Right atrium auricular region (tissue), 2 donors: ENCODE results near the gene NEXMIF. TPM values are rescaled to one million over a fixed set of nuclear protein-coding genes. Genes with fewer than 3 reads are reported as not detected.
"Not testable (repeated sequence)": the region's sequence is repeated elsewhere in the genome, so short reads cannot be mapped to it uniquely, and the experiment has no call there.

ENCODE experiments used
- DNase-seq: peaks from one replicate; pipeline ENCODE4 v3.0.0-alpha.2; 2019; ENCODE audit warnings: low spot score
- H3K27ac ChIP-seq, 2 donors: fragments of 200-600 bp; sonication (generic); 1 replicate in 1 of 2; 2 replicates in 1 of 2; pipeline ENCODE4 v1.5.1; 2016 to 2019
- H3K27me3 ChIP-seq, 2 donors: fragments of 200-600 bp; sonication (generic); one replicate each; pipeline versions ENCODE4 v1.5.1 to v1.6.0; 2017 to 2019
- H3K36me3 ChIP-seq: fragments of 200-600 bp; sonication (generic); one replicate; pipeline ENCODE4 v1.5.1; 2016
- H3K4me1 ChIP-seq, 2 donors: fragments of 200-600 bp; sonication (generic); one replicate each; pipeline versions ENCODE4 v1.5.1 to v1.6.0; 2017 to 2019
- H3K4me3 ChIP-seq, 2 donors: fragments of 200-600 bp; sonication (generic); 1 replicate in 1 of 2; 2 replicates in 1 of 2; pipeline ENCODE4 v1.5.1; 2017 to 2019; ENCODE audit warnings: mild to moderate bottlenecking in 1 of 2, moderate library complexity in 1 of 2
- H3K9me3 ChIP-seq, 2 donors: fragments of 200-600 bp; sonication (generic); one replicate each; pipeline ENCODE4 v1.5.1; 2019
- total RNA-seq, 2 donors: library from RNA; depleted of rRNA; stranded (reverse); fragments of >200 nt; gene quantifications; one replicate each; pipeline ENCODE4 v1.1.0, GENCODE V29; 2016
- TF ChIP-seq, protein P1 (sequence below), 2 donors: fragments of 200-600 bp; sonication (generic); IDR thresholded peaks; one replicate each; pipeline ENCODE4 v1.5.1; 2019; ENCODE audit warnings: antibody characterized with exemption in 2 of 2

NEXMIF gene
- total RNA-seq, 2 donors from 2014 or later = 0.26 to 0.35 TPM

DNA sequence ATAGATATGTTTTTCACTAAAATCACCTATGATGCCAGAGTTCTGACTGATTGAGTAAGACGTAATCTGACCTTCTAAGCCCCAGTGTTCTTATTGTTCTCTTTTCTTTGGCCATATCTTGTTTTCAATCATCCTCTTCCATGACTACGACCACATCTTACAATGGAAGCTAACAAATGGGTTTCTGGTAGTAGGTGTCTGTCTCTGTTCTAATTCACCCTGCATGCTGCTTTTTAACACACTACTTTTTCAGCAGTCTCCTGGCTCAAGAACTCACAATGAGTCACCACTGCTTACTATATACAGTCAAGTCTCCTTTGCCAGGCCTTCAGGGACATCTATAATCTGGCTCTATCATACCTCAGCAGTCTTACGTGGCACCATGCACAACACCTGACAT is 146.1 kb downstream of the NEXMIF start:
- Histone ChIP-seq H3K27ac (no peak overlapping the region), H3K27me3 (no peaks in the 10 kb centered on the region), H3K4me1 (no peaks in the 10 kb centered on the region), H3K4me3 (no peak overlapping the region), H3K9me3 (no peaks in the 10 kb centered on the region), H3K36me3 (no peaks in the 10 kb centered on the region)
- no peak for DNase-seq
- TF ChIP-seq, protein P1, sequence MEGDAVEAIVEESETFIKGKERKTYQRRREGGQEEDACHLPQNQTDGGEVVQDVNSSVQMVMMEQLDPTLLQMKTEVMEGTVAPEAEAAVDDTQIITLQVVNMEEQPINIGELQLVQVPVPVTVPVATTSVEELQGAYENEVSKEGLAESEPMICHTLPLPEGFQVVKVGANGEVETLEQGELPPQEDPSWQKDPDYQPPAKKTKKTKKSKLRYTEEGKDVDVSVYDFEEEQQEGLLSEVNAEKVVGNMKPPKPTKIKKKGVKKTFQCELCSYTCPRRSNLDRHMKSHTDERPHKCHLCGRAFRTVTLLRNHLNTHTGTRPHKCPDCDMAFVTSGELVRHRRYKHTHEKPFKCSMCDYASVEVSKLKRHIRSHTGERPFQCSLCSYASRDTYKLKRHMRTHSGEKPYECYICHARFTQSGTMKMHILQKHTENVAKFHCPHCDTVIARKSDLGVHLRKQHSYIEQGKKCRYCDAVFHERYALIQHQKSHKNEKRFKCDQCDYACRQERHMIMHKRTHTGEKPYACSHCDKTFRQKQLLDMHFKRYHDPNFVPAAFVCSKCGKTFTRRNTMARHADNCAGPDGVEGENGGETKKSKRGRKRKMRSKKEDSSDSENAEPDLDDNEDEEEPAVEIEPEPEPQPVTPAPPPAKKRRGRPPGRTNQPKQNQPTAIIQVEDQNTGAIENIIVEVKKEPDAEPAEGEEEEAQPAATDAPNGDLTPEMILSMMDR (IDR thresholded peaks at IDR 0.05) = no peak

GRCh38 chrX:74774988-74775387 is 150.3 kb downstream of the NEXMIF start:
- TF ChIP-seq, protein P1 (IDR thresholded peaks at IDR 0.05) = no peak
- H3K4me3 ChIP-seq = no peak overlapping the region
- no peaks in the 10 kb centered on the region for H3K4me1 ChIP-seq
- no peaks in the 10 kb centered on the region for H3K27me3 ChIP-seq
- H3K9me3 ChIP-seq = no peaks in the 10 kb centered on the region
- H3K36me3 ChIP-seq = no peaks in the 10 kb centered on the region
- DNase-seq = no peak
- H3K27ac ChIP-seq = no peak overlapping the region

DNA sequence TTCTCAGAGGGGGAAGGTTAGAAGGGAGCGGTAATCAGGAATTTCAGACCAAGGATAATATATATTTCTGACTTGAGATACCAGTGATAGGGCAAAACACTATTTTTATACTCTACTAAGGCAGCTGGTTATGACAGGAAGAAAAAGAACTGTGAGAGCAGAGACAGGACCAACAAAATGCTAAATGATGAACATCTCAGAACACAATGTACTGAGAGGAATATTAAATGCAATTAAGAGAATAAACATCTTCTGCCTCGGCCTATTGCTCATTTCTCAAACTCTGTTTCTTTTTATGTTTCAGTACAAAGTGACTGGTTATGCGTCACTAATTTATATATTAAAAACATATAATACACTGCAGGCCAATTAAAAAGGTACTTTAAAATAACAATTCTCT is 188.8 kb downstream of the NEXMIF start:
- no peak overlapping the region for H3K4me3 ChIP-seq
- H3K27ac ChIP-seq = no peak overlapping the region
- no peaks in the 10 kb centered on the region for H3K4me1 ChIP-seq
- no peaks in the 10 kb centered on the region for H3K27me3 ChIP-seq
- no peak for DNase-seq
- H3K36me3 ChIP-seq = no peaks in the 10 kb centered on the region
- no peaks in the 10 kb centered on the region for H3K9me3 ChIP-seq
- TF ChIP-seq, protein P1 (IDR thresholded peaks at IDR 0.05) = no peak

DNA sequence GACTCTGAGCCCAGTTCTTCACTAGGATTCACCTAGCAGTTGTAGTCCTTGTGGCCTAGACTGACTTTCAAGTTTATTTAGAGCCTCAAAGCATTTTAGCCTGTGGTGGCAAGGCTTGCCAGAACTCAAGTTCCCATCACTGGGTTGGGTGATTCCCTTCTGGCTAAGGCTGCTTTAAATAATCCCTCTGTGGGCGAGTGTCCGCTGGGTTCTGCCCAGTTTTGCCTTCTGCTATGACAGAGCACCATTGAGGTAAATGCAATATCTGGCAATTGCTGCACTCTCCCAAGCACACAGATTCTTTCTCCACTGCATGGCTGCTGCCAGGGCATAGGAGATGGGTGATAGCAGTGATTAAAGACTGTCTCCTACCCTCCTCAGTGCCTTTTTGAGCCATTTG is 220.0 kb downstream of the NEXMIF start:
- Histone ChIP-seq H3K9me3 (no peaks in the 10 kb centered on the region), H3K27me3 (no peaks in the 10 kb centered on the region), H3K4me3 (no peak overlapping the region), H3K27ac (no peak overlapping the region), H3K36me3 (no peaks in the 10 kb centered on the region), H3K4me1 (no peaks in the 10 kb centered on the region)
- TF ChIP-seq, protein P1 (IDR thresholded peaks at IDR 0.05) = no peak
- no peak for DNase-seq

DNA sequence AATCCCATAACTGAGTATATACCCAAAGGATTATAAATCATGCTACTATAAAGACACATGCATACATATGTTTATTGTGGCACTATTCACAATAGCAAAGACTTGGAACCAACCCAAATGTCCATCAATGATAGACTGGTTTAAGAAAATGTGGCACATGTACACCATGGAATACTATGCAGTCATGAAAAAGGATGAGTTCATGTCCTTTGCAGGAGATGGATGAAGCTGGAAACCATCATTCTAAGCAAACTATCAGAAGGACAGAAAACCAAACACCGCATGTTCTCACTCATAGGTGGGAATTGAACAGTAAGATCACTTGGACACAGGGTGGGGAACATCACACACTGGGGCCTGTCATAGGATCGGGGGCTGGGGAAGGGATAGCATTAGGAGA is 223.9 kb downstream of the NEXMIF start:
- H3K27me3 ChIP-seq, DNase-seq, H3K27ac ChIP-seq, H3K4me3 ChIP-seq, H3K9me3 ChIP-seq, H3K36me3 ChIP-seq, H3K4me1 ChIP-seq: not testable (repeated sequence)

DNA sequence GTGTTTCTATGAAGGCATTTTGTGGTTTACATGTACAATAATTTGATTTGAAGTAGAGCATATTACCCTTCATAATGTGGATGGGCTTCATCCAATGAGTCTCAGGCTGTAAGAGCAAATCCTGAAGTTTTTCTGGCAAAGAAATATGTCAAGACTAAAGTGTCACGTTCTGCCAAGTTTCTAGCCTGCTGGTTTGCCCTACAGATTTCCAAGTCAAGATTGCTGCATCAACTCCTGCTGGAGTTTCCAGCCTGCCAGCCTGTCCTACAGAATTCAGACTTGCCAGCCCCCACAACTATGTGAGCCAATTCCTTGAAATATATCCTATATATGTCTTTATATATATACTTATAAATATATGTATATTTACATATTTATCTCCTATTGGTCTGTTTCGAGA is 240.8 kb downstream of the NEXMIF start:
- peaks cover 0 to 13% of the 10 kb centered on the region in 2 donors for H3K9me3 ChIP-seq
- H3K4me1 ChIP-seq = no peaks in the 10 kb centered on the region
- no peak for DNase-seq
- no peak overlapping the region for H3K4me3 ChIP-seq
- no peaks in the 10 kb centered on the region for H3K27me3 ChIP-seq
- TF ChIP-seq, protein P1 (IDR thresholded peaks at IDR 0.05) = no peak
- H3K27ac ChIP-seq = no peak overlapping the region
- no peaks in the 10 kb centered on the region for H3K36me3 ChIP-seq

Other genes starting within 250 kb of the NEXMIF start
- 10 to 100 TPM; 31.1 to 36.2 TPM for gene ABCB7, start 230.8 kb upstream of the NEXMIF start, total RNA-seq